ENCODE measurements around the gene CAMK2D.

CAMK2D gene

GRCh38 chr4:113500424-113500823, 261.1 kb downstream of the CAMK2D start:
- Histone ChIP-seq H3K36me3 (replicated peaks; ENCODE audit: insufficient read depth, low read length) (no peaks in the 10 kb centered on the region), H3K27ac (ENCODE audit: low read length) (no peak overlapping the region), H3K9ac (ENCODE audit: low read length) (no peak overlapping the region), H3F3A (ENCODE audit: insufficient read depth, low read length) (no peaks in the 10 kb centered on the region), H3K9me3 (replicated peaks; ENCODE audit: insufficient read depth, low read length) (no peaks in the 10 kb centered on the region), H3K4me3 (ENCODE audit: low read length) (no peak overlapping the region), H3K27me3 (replicated peaks; ENCODE audit: insufficient read depth, low read length) (no peaks in the 10 kb centered on the region), H4K20me1 (ENCODE audit: insufficient read depth, low read length) (no peaks in the 10 kb centered on the region), H3K9me2 (replicated peaks; ENCODE audit: insufficient read depth, low read length) (no peaks in the 10 kb centered on the region), H3K4me2 (ENCODE audit: low read depth, low read length) (no peak overlapping the region), H3K79me2 (ENCODE audit: low read length) (no peaks in the 10 kb centered on the region), H2AFZ (ENCODE audit: low read length) (no peak overlapping the region), H3K4me1 (ENCODE audit: low read length) (no peaks in the 10 kb centered on the region)
- DNase-seq, result no peak
- TF ChIP-seq EZH2 (optimal IDR thresholded peaks at IDR 0.05; ENCODE audit: low read depth, low read length) (no peak), CTCF (IDR thresholded peaks at IDR 0.05; ENCODE audit: low read length) (no peak), EZH2phosphoT487 (IDR thresholded peaks at IDR 0.05; ENCODE audit: low read length) (no peak)

- H3K9me2 ChIP-seq (replicated peaks; ENCODE audit: insufficient read depth, low read length), result no peaks in the 10 kb centered on the region
- H2AFZ ChIP-seq (ENCODE audit: low read length), result no peak overlapping the region
- no peak overlapping the region for H3K4me3 ChIP-seq (ENCODE audit: low read length)
- H3K27me3 ChIP-seq (replicated peaks; ENCODE audit: insufficient read depth, low read length), result no peaks in the 10 kb centered on the region
- H3K9me3 ChIP-seq (replicated peaks; ENCODE audit: insufficient read depth, low read length), result no peaks in the 10 kb centered on the region
- no peaks in the 10 kb centered on the region for H3K4me1 ChIP-seq (ENCODE audit: low read length)
- TF ChIP-seq CTCF (IDR thresholded peaks at IDR 0.05; ENCODE audit: low read length) (no peak), EZH2phosphoT487 (IDR thresholded peaks at IDR 0.05; ENCODE audit: low read length) (no peak), EZH2 (optimal IDR thresholded peaks at IDR 0.05; ENCODE audit: low read depth, low read length) (no peak)
- H3K9ac ChIP-seq (ENCODE audit: low read length), result no peak overlapping the region
- H3K36me3 ChIP-seq (replicated peaks; ENCODE audit: insufficient read depth, low read length), result no peaks in the 10 kb centered on the region
- H3K4me2 ChIP-seq (ENCODE audit: low read depth, low read length), result no peak overlapping the region
- no peaks in the 10 kb centered on the region for H3K79me2 ChIP-seq (ENCODE audit: low read length)
- no peaks in the 10 kb centered on the region for H3F3A ChIP-seq (ENCODE audit: insufficient read depth, low read length)
- H3K27ac ChIP-seq (ENCODE audit: low read length), result no peak overlapping the region
- no peak for DNase-seq
- no peaks in the 10 kb centered on the region for H4K20me1 ChIP-seq (ENCODE audit: insufficient read depth, low read length)
These were observed 261.8 kb downstream of the CAMK2D start for GRCh38 chr4:113499696-113500095.

GRCh38 chr4:113499166-113499565, 262.4 kb downstream of the CAMK2D start:
- Histone ChIP-seq H3K9me2 (replicated peaks; ENCODE audit: insufficient read depth, low read length) (no peaks in the 10 kb centered on the region), H3F3A (ENCODE audit: insufficient read depth, low read length) (no peaks in the 10 kb centered on the region), H3K4me3 (ENCODE audit: low read length) (no peak overlapping the region), H2AFZ (ENCODE audit: low read length) (no peak overlapping the region), H3K9me3 (replicated peaks; ENCODE audit: insufficient read depth, low read length) (no peaks in the 10 kb centered on the region), H3K4me2 (ENCODE audit: low read depth, low read length) (no peak overlapping the region), H3K27me3 (replicated peaks; ENCODE audit: insufficient read depth, low read length) (no peaks in the 10 kb centered on the region), H3K36me3 (replicated peaks; ENCODE audit: insufficient read depth, low read length) (no peaks in the 10 kb centered on the region), H4K20me1 (ENCODE audit: insufficient read depth, low read length) (no peaks in the 10 kb centered on the region), H3K9ac (ENCODE audit: low read length) (no peak overlapping the region), H3K79me2 (ENCODE audit: low read length) (no peaks in the 10 kb centered on the region), H3K27ac (ENCODE audit: low read length) (no peak overlapping the region), H3K4me1 (ENCODE audit: low read length) (no peaks in the 10 kb centered on the region)
- DNase-seq, result no peak
- TF ChIP-seq CTCF (IDR thresholded peaks at IDR 0.05; ENCODE audit: low read length) (no peak), EZH2 (optimal IDR thresholded peaks at IDR 0.05; ENCODE audit: low read depth, low read length) (no peak), EZH2phosphoT487 (IDR thresholded peaks at IDR 0.05; ENCODE audit: low read length) (no peak)
